Fibroblast of villous mesenchyme (primary cell): ENCODE measurements around the gene RADIL. TPM values are rescaled to one million over a fixed set of nuclear protein-coding genes. Genes with fewer than 3 reads are reported as not detected.

Source experiments
- DNase-seq: peaks from one replicate; pipeline ENCODE4 v3.0.0-alpha.2; 2010; ENCODE audit warnings: low read depth
- H3K4me3 ChIP-seq: 2 replicates; pipeline ENCODE4 v1.5.1; 2011; ENCODE audit warnings: low read depth, mild to moderate bottlenecking, low read length
- CTCF ChIP-seq: IDR thresholded peaks from 2 replicates; pipeline ENCODE4 v1.5.1; 2012; ENCODE audit warnings: low read depth, mild to moderate bottlenecking, low read length; ENCODE audit not compliant: insufficient read depth
- small RNA-seq: library from RNA; depleted of rRNA; stranded (forward); fragments of <200 nt; gene quantifications from one replicate; pipeline ENCODE3, GENCODE V24; 2012
- total RNA-seq: library from RNA; depleted of rRNA; stranded (reverse); fragments of >200 nt; gene quantifications from 2 replicates; pipeline ENCODE4 v1.2.3, GENCODE V29; 2012

Gene RADIL
- total RNA-seq, 1 donor = under 0.01 TPM

- DNase-seq = no peak
- no peak overlapping the region for H3K4me3 ChIP-seq
- no peak for TF ChIP-seq CTCF
Observed at GRCh38 chr7:4749798-4750197, 133.7 kb downstream of the RADIL start.

DNA sequence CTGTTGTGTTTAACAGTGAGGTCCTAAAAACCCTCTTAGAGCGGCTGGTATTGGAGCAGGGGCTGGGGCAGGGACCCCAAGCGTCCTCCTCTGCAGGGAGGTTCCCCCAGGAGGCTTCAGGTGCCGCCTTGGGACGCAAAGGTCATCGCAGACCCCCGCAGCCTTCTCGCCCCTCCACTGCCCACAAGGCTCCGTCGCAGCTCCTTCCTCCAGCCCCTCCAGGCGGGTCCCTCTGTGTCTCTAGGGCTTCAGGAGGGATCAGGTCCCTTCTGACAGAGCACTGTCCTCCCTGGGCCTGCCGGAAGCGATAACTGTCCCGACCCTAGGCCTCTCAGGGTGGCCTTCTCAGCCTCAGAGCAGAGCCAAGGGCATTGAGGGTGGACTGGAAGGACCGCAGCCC lies 134.2 kb downstream of the RADIL start:
- TF ChIP-seq CTCF = no peak
- H3K4me3 ChIP-seq = no peak overlapping the region
- no peak for DNase-seq

Small RNA genes lying within 50 kb of the gene (small RNA-seq; reads per million reads assigned to genes)
- gene MIR4656 = not detected
- not detected for gene RF00019

Other genes with a start within 250 kb of the RADIL start
- gene FOXK1, start 201.4 kb downstream of the RADIL start, total RNA-seq = 30.6 and 32.8 TPM in 2 replicates
- gene AP5Z1, start 108.1 kb downstream of the RADIL start, total RNA-seq = 40.2 and 59.6 TPM in 2 replicates
- gene PAPOLB, start 21.7 kb downstream of the RADIL start, total RNA-seq = under 0.01 TPM in 1 of 2 replicates, not detected in the other
- gene MMD2, start 75.5 kb upstream of the RADIL start, total RNA-seq = not detected in 2 replicates
- gene RBAK, start 162.1 kb upstream of the RADIL start, total RNA-seq = 9.0 and 12.1 TPM in 2 replicates